NCI-H2196 (cell line): Measurements from ENCODE around the gene FHOD3.

ENCODE experiments used
- DNase-seq: peaks from one replicate; lab custom pipeline; 2025; ENCODE audit not compliant: unreplicated experiment; lab: John Stamatoyannopoulos, UW

FHOD3 gene

DNA sequence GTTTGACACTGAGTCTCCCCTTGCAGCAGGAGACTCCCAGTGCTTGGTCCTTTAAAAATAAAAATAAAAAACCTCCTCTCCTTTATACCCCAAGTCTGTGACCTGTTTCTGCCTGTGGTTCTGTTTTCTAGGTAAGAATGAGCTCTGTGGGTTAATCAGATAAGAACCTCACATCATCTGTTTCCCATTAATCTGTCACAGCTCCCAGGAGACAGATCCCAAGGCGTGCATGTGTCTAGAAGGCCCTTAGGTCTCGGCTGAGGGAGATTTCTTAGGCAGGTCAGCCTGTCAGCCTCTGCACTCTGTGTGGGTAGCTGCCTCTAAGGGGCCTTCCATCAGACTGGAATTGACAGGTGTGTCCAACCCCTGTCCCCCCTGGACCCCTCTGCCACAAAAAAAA is 80.7 kb downstream of the FHOD3 start:
- no peak for DNase-seq

DNA sequence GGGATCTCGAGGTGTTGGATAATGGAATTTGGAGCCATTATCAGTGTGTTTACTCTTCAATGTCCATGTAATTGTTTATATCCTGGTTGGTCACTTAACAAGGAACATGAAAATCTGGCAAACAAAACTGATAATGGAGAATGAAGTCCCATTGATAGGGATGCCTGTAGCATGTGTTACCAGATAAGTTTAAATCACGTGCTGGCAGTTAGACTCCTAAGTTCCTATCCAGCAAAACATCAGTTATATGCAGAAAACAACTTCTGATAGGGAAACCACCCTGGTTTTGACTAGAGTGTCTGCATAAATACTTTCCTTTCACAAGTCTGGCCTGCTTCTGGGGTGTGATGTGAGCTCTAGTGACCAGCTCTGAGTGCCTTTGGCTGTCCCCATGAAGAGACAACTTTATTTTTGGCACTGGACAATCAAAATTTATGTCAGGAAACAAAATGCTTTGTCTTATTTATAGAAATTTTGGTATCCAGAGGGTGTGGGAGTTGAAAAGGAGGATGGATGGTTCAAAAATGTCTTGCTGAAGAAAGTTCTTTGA is 82.0 kb downstream of the FHOD3 start:
- DNase-seq, result no peak

DNA sequence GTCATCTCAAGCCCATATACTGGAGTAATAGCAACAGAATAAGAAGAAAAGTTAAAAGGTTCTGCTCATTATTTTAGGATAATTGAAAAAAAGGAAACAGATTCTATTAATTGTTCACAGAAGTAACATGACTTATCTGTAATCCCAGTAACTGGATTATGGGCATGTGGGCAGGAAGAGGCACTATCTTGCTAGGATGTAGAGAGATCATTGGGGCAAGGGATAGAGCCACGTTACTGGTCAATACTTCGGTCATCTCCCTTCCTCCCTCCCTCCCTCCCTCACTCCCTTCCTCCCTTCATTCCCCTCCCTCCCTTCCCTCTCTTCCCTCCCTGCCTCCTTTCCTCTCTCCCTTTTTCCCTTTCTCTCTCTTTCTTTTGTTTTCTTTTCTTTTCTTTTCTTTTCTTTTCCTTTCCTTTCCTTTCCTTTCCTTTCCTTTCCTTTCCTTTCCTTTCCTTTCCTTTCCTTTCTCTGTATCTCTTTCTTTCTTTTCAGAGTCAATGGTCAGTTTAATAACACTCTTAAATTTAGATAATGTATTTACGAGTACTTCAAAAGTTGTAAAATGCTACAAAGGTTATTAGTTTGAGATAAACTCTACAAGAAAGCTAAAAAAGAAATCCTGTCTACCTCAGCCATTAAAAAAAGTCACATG is 82.8 kb downstream of the FHOD3 start:
- no peak for DNase-seq

DNA sequence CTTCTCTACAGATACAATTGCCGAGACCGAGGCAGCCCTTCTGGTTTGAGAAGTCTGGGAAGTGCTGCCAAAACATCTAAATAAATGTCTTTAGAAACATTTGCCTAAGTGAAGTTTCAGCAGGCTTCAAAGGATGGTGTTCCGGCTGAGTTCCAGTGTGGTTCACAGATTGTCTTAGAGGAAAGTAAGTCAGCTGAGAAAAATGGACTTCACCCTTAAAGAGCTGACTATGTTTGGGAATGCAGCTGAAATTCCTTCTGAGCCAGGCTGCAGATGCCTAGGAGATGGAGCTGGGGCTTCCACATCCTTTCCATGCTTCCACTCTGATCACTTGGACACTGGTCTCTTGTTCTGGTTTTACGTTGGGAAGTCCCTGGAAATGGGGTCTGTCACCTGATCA is 83.6 kb downstream of the FHOD3 start:
- no peak for DNase-seq

DNA sequence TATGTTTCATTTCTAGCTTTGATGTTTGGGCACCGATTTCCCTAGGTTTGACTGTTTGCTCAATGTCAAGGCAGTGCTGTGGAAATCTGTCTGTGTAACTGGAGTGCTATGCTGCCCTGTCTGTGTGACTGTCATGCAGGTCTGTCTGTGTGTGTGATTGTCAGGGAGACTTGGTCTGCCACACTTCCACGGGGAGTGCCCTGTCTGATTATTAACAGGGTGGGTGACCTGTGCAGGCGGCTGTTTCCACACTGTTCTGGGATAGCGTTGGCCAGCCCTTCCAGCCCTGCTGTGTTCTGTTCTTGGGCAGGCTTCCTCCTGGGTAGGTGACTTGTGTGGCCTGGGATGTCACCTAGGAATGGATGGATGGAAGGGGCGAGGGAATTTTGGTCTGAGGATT is 85.3 kb downstream of the FHOD3 start:
- no peak for DNase-seq

DNA sequence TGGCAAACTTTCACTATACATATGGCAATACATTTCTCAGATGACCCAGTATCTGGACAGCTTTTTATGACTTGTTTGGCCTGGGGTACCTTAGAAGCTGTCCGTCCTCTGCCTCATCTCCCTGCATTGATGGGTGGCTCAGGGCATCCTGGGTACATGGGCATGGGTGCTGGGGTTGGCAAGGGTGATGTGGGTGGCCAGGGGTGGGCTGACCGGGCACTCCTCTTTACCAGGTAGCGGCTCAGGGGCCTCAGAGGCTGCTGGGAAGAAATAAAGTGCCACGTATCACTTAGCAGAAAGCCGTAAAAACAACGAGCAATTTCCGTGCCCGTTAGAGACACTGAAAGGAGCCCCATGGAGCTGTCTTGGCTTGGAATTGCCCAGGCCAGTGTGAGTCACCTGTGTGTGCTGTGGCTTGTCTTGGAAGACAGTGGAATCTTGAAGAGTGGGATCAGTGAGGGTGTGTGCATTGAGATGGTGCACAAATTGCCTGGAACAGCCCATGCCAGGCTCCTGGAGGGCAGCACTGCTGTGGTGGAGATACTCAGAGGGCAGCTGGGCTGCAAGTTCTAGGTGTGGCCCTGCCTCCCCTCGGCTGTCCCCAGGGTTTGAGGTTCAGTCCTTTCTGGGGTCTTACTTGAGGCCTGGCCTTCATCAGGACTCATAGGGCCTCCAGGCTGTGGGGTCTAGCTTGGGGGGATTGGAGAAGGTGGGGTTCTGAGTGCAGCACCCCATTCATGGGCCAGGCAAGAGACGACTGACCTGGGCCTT is 88.8 kb downstream of the FHOD3 start:
- no peak for DNase-seq

DNA sequence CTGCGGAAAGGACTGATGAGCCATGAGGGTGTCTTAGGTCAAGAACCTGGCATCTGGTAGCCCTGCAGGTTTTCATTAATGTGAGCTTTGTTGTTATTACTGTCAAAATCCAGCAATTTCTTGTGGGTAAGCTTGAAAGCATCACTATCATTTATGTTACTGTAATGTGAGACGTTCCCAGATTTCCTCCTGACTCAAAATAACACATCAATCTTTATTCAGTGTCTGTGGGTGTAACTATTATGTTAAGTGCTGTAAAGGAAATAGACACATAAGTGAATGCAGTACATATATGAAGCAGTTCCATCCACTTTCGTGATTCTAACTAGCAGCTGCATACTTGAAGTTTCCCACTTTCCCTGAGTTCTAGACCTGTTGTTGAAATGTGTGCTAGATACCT is 89.8 kb downstream of the FHOD3 start:
- DNase-seq, result no peak

DNA sequence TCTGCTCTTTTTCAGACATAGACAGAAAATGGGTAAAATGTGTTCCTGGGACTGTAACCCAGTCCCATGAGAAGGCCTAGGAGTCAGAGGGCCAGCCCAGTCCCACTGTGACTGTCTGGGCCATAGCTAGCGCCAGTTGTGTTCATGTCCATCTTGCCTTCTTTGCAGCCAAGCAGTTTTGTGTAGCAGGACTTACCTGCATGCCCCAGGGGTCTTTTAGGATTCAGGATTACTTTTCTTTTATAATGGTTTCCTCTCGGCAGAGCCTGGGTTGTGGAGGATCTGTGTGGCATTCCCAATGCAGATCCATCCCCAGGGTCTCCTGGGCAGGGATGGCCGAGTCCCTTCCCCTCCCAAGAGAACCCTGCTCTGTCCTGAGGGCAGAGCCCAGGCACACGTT is 90.8 kb downstream of the FHOD3 start:
- no peak for DNase-seq

DNA sequence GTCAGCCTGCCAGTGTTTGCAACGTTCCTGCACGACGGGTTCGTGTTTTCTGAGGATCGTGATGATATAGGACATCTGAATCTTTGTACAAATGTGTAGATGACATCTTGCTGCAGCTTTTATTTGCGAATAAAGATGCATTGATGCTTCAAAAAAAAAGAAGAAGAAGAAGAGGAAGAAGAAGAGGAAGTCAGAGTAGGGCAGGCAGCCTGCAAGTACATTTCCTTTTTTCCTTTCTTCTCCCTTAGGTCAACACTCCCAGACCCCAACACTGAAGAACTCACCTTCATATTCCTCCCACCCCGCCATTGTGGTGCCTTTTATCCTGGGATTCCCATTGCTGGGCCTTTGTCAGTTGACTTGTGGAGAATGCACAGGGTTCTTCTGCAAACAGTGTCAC is 91.5 kb downstream of the FHOD3 start:
- DNase-seq, result no peak

DNA sequence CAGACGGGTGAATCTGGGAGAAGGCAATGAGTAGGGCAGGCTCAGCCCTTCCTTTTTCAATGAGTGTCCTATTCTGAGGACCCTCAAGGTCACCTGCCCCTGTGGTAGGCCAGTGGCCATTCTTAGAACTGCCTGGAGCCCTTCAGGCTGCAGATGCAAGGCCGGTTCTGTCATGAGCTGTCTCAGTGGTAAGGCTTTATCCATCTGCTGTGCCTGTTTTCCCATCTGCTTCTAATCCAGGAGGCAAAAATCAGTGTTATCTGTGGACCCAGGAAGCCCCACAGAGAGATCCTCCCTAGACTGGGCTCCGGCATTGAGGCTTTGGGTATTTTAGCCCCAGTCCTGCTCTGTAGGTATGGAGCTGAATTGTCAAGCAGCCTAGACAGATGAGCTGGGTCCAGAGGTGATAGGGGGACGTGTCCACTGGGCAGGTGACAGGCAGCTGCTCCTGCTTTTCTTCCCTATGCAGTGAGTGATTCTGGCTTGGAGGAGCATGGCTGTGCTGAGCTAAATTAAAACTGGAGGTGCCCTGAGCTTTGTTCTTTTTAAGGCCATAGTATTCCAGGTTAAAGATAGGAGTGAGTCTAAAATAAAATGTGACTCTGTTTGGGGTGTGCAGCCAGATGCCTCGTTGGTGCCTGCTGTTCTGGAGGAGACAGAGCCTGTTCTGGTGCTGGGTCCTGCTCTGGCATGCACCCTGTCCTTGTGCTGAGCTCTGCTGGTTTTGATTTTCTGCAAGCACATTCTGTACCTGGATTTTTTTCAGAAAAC is 92.5 kb downstream of the FHOD3 start:
- DNase-seq, result no peak

DNA sequence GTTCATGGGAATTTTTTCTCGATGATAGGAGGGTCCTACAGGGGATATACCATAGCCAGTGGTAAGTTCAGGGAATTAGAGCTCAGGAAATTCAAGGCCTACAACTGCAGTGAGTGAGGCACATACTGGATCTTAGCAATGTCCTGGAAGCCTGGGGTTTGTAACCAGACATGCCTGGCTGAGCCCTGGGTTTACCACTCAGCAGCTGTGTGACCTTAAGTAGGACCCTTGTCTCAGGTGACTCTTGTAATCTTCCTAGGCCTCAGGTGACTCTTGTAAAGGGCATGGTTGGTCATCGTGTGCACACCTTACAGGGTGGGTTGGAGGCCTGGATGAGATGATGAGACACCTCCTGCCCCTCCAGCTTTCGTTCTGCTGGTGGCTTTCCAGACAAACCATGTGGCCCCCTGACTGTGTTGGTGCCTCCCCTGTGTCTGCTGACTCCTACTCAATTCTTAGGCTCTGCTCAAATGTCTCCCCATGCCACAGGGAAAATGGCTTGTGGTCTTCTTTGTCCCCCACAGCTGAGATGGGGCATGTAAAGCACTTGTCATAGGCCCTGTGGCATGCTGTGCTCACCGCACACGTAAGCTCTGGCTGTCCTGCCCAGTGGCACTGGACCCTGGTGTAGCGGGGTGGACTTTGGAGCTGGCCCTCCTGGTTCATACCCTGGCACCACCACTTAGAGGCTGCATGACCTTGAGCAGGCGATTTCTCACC is 94.1 kb downstream of the FHOD3 start:
- DNase-seq, result no peak

DNA sequence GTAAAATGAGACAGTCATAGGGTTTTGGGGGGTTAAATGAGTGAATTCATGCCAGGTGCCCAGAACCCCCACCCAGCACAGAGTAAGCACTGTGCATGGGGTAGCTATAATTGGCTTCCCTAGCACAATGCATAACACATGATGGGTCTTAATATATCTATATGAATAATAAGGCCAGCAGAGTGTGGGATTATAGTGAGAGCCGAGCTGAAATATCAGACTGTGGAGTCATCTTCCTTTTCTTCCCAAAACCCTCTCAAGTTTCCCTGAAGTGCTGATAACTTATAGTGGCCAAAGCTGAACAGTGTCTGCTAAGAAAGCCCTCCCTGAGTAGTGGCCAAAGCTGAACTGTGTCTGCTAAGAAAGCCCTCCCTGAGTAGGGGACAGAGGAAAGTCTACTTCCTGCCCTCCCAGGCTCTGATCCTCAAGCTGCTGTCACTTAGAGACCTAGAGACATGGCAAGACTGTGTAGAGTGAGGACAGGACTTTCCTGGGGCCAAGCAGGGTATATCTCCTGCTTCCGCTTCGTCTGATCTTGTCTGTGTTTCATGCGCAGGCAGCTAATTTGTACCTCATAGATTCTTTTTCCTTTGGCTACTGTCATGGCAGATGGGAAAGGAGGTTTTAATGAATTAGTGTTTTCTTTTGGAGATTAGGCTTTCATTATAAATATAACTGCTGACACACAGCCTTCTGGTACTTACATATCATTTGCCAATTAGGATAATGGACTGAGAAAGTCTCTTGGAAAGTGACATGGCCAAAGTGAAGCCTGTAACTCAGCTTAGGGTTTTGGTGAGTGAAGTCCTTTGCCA is 94.9 kb downstream of the FHOD3 start:
- no peak for DNase-seq

DNA sequence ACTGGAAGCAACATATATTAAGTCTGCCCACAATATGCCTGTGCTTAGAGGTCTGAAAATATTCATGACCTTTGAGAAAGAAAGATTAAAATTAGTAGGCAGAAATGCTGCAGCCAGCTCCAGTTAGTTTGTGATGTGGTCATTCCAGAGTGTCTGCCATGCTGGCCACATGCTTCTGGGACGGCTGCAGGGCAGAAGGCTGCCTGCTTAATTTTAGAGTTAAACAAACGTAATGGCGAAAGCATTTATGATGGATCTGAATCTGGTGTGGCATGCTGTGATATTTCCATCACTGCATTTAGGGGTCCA is 95.4 kb downstream of the FHOD3 start:
- DNase-seq, result no peak

DNA sequence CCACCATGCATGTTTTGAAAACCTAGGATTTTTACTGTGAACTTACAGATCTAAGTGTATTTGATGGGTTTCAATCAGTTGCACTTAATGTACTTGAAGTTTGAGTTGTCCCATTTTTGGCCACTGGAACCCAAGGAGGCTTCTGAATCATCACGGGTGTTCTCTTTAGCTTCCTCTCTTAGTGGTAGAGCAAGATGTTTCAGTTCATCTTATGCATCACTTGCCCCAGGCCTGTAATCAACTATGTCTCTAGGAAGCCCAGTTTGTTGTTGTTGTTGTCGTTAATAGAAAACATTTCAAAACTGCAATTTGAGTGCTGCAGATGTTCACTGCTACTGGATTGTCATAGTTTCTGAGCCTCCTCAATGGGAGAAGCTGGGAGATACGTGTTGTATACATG is 97.0 kb downstream of the FHOD3 start:
- DNase-seq, result no peak

DNA sequence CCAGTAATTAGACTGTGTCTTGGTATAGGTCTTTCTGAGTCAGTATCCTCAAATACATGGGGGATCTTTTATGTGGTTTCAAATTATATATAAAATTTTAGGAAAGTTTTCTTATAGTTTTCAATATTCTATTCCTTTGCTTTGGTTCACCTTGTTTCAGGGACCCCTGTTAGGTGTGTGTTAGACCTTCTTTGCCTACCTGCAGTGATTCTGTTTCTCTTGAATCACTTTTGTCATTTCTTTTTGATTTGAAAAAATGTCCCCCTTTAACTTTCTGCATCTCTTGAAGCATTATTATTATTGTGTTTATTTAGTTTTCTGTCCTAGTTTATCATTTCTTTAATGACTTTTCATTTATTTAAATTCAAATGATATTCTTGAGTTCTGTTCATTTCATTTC is 98.7 kb downstream of the FHOD3 start:
- DNase-seq, result no peak

DNA sequence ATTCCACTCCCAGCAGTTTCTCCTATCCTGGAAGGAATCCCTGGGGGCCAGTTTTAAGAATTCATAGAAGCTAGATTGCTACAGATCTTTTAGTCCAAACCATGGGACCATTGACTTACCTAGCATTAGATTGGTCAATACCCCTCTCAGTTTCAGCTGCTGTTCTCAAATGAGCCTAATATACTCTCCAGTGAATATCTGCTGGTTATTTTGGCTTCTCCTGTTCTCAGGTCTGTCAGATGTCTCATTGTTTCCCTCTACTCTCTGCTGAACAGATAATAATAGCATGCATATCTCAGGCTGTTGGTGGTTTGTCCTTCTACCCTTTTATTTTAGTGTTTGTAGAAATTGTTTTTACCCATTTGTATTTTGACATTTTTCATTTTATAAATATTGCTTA is 99.5 kb downstream of the FHOD3 start:
- no peak for DNase-seq

DNA sequence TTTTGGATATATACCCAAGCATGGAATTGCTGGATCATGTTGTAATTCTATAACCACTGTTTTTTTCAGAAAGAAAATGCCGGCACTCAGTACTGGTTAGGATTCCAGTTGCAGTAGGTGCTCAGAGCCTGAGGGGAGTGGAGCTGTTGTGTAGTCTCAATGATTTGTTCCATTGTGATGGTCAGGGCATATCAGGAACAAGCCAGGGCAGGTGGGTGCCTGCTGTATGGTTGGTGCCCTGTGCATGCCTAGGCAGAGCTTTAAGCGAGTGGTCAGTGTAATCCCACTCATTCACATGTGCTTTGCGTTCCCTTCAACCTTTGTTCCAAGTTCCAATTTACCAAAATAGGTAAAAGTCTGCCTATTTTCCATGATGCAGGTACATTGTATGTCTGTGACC is 100.9 kb downstream of the FHOD3 start:
- DNase-seq, result no peak

DNA sequence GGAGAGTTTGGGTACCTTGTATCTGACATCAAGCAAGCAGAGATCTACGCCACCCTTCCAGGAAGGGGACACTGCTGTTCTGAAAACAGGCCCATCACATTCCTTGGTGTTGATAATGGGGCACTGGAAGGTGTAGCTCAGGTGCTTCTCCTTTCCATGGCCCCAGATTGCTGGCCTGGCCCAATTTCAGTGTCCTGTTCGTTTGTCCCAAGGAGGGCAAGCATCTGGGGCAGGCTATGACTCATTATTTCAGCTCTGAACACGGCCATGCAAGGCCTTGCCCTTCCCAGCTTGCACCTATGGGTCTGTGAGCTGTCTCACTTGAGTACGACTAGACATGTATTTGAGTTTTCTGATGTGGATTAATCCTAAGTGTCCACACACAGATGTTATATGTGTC is 101.5 kb downstream of the FHOD3 start:
- no peak for DNase-seq

DNA sequence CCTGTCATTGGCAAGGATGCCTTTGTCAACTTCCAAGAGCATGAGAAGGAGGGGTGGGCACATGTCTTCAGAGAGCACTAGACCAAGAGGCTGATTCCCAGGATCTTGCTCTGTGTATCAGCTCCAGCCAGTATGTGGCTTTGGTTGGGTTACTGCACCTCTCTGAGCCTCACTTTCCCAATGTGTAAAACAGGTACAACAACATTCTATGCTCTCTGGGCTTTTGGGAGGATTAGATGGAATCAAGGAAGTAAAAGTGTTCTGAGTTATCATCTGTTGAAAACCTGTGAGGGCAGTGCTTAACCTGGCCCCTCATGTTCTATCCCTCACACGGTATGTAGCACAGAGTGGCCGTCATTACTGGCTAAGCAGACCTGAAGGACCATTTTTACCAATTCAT is 103.9 kb downstream of the FHOD3 start:
- DNase-seq, result no peak

DNA sequence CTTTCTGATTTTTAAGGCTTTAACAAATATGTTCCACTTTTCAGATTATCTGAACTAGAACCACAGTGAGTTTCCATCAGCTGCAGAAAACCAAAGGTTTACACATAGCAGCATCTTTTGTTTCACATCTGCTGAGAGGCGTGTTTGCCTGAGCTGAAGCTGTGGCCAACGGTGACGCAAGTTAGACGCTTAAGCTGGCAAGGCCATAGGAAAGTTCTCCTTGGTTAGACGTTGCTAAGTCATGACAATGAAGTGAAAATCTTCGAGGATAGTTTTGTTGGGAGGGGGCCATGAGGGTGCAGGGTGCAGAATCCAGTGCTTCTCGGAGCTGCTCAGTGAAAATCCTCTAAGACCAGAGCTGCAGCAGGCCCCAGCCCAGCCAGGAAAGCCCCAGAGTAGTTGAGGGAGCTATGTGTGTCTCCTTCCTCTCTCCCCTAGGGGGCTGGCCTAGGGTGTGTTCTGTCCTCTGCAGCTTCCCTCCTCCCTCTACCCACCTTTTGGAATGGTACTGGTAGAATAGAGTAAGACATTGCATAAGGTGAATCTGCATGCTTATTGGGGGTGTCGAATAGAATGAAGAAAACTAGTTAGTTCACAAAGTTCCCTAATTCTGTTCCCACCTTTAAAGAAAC is 105.4 kb downstream of the FHOD3 start:
- DNase-seq, result no peak
